ENCODE measurements around the gene PCNX4.

Gene PCNX4

GRCh38 chr14:60153991-60154390 is 62.3 kb downstream of the PCNX4 start:
- in situ Hi-C loops (cut with HindIII; ENCODE audit: low sequenced_read_pairs) = loop anchor here (5.0 kb wide), 1 partner anchor 187 kb away; no protein-coding TSS in a partner anchor
- TF ChIP-seq CTCF (IDR thresholded peaks at IDR 0.05; ENCODE audit: low read depth, low read length, missing control alignments) = no peak
- no peak for DNase-seq (ENCODE audit: low read depth)
- H3K4me3 ChIP-seq (ENCODE audit: low read depth, low read length) = no peak overlapping the region

DNA sequence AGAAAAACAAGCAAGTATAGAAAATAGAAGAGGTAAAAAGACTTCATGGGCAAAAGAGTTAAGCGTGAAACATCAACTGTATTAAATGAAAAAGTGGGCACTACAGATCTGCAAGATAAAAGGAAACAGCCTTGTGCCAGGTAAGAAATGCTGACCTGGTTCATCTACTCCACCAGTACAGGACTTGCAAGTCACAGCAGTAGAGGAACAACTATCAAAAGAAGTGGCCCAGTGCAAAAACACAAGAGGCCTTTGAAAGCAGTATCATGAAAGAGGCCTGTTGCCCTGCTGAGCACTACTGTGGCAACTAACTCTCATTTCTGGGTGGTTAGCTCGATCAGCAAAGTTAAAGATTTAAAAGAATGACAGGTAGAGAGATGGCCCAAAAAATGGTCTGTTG is 62.9 kb downstream of the PCNX4 start:
- no peak for TF ChIP-seq CTCF (IDR thresholded peaks at IDR 0.05; ENCODE audit: low read depth, low read length, missing control alignments)
- in situ Hi-C loops (cut with HindIII; ENCODE audit: low sequenced_read_pairs) = loop anchor here (5.0 kb wide), 1 partner anchor 187 kb away; no protein-coding TSS in a partner anchor

DNA sequence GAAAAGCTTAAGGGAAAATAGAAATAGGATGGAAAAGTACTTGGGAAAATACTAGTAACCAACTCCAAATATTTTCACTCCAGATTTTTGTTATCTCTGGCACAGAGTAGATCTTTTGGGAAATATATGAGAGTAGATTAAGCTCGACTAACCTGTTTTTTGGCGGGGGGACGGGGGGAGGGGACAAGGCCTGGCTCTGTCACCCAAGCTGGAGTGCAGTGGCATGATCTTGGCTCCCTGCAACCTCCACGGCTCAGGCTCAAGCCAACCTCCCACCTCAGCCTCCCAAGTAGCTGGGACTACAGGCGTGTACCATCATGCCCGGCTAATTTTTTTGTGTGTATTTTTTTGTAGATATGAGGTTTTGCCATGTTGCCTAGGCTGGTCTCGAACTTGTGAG is 68.7 kb downstream of the PCNX4 start:
- H3K4me3 ChIP-seq (ENCODE audit: low read depth, low read length) = no peak overlapping the region
- TF ChIP-seq CTCF (IDR thresholded peaks at IDR 0.05; ENCODE audit: low read depth, low read length, missing control alignments) = no peak
- in situ Hi-C loops (cut with HindIII; ENCODE audit: low sequenced_read_pairs) = no loop called here
- DNase-seq (ENCODE audit: low read depth) = no peak

More for the DNA sequence above, 62.9 kb downstream of the PCNX4 start:
- no peak for DNase-seq (ENCODE audit: low read depth)
- no peak overlapping the region for H3K4me3 ChIP-seq (ENCODE audit: low read depth, low read length)

DNA sequence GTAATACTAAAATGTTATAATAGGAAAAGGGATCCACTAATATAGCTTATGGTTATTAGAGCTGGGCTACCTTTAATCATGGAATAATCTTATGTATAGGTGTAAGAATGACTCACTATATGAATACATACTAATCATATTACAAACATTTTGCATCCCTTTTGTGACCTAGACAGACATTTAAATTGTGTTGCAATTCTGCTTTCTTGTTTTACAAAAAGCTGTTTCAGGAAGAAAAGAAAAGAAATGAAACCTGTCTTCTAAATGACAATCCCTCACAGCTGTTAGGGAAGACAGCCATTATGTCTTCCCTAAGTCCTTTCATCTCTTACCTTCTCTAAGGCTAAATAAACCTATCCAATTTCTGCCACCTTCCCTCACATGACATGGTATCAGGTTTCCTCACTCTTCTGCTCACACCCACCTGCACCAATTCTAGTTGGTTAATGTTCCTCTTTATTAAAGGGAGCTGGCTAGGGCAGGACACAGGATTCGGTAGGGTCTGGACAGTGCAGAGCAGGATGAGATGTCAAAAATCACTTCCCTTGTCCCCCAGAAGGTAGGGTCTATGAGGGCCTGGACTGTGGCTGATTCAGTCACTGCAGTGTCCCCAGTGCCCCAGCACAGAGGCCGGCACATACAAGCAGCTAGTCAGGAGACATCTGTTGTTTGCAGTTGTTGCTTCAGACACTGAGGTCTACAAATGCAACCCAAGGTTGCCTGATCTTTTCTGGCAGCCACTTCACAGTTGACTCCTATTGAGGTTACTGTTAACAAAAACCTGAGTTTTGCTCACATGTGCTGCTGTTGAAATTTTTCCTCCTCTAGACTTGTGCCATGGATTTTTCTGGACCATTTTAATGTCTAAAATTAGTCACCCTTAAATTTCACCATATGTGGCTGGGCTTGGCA is 69.7 kb downstream of the PCNX4 start:
- in situ Hi-C loops (cut with HindIII; ENCODE audit: low sequenced_read_pairs) = no loop called here
- no peak for TF ChIP-seq CTCF (IDR thresholded peaks at IDR 0.05; ENCODE audit: low read depth, low read length, missing control alignments)
- no peak for DNase-seq (ENCODE audit: low read depth)
- H3K4me3 ChIP-seq (ENCODE audit: low read depth, low read length) = no peak overlapping the region

DNA sequence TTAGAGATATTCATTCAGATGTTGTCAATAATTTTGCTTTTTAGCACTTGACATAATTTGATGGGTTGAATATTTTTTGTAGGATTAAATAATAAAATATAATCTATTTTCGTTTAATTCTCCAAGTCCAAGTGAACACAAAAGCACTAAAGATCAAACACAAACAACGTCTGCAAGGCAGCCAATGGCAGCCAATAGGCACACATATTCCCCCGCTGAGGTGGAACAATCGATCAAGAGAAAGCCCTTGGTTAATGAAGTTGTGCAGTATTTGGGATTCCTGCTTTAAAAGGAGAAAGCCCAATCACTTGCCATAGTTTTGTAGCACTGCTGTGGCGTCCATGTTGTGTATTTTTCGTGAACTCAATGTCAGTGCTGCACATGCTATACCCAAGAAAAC is 72.0 kb downstream of the PCNX4 start:
- peak overlapping the region; percentile 55 for H3K4me3 ChIP-seq (ENCODE audit: low read depth, low read length)
- no peak for DNase-seq (ENCODE audit: low read depth)
- no peak for TF ChIP-seq CTCF (IDR thresholded peaks at IDR 0.05; ENCODE audit: low read depth, low read length, missing control alignments)
- in situ Hi-C loops (cut with HindIII; ENCODE audit: low sequenced_read_pairs) = no loop called here

- DNase-seq (ENCODE audit: low read depth) = no peak
- H3K4me3 ChIP-seq (ENCODE audit: low read depth, low read length) = peak overlapping the region; percentile 55
- no peak for TF ChIP-seq CTCF (IDR thresholded peaks at IDR 0.05; ENCODE audit: low read depth, low read length, missing control alignments)
- in situ Hi-C loops (cut with HindIII; ENCODE audit: low sequenced_read_pairs) = no loop called here
Measured at GRCh38 chr14:60164404-60164711, 72.6 kb downstream of the PCNX4 start.
